Left ventricle myocardium inferior (tissue), 1 donor: ENCODE data around the gene IP6K3. TPM values are rescaled to one million over a fixed set of nuclear protein-coding genes. Genes with fewer than 3 reads are reported as not detected.

Experiments
- DNase-seq: peaks from one replicate; pipeline ENCODE4 v3.0.0-alpha.2; 2020
- H3K27ac ChIP-seq: fragments of 200-600 bp; replicated peaks from 2 replicates; pipeline ENCODE4 v1.8.0; 2021
- H3K27me3 ChIP-seq: fragments of 200-600 bp; 2 replicates; pipeline ENCODE4 v1.8.0; 2021; ENCODE audit warnings: low read depth
- H3K36me3 ChIP-seq: fragments of 200-600 bp; 2 replicates; pipeline ENCODE4 v1.8.0; 2021
- H3K4me1 ChIP-seq: fragments of 200-600 bp; 2 replicates; pipeline ENCODE4 v1.8.0; 2021
- H3K4me3 ChIP-seq: fragments of 200-600 bp; 2 replicates; pipeline ENCODE4 v1.8.0; 2021; ENCODE audit warnings: mild to moderate bottlenecking, moderate library complexity
- H3K9me3 ChIP-seq: fragments of 200-600 bp; replicated peaks from 2 replicates; pipeline ENCODE4 v1.8.0; 2021
- CTCF ChIP-seq: fragments of 200-600 bp; IDR thresholded peaks from 2 replicates; pipeline ENCODE4 v1.8.0; 2021; ENCODE audit warnings: antibody characterized with exemption, mild to moderate bottlenecking, borderline replicate concordance
- intact Hi-C: fragments of 100-400 bp; cut with micrococcal nuclease; formaldehyde crosslinking; loops from one replicate; pipeline ENCODE4 v1.11.0; 2022
- total RNA-seq: library from RNA; stranded (reverse); fragmentation: NEBNext Ultra II Directional; extraction: Animal tissue kit (Norgen Biotek cat#: 25700); gene quantifications from one replicate; pipeline ENCODE4 v1.2.1, GENCODE V29; 2021
- donor health status: DM: no; HTN: yes; CAD: no; lungs with severe emphysema.

Gene IP6K3
- total RNA-seq, 1 donor from 2014 or later, result 42.0 TPM

DNA sequence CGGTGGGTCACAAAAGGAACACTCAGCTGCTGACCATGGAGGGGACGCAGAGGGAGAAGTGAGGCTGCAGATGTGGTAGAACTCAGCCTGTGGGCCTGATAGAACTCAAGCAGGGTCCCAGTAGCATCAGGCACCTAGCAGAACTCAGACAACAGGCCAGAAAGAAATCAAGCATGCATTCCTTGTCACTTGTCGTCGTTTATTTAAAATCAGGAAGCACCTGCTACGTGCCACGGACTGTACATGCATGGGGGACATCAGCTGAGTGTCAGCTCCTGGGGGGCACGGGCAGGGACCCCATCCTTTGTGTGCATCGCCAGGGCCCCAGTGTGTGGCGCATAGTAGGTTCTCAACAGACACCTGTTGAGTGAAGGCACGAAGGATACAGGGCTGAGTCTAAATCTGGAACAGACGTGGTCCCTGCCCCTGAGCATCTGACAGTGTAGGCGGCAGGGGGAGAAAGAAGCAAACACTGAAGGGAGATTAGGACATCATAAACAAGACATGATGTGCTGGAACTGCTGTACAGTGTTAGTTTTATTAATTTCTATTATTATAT lies 67.7 kb downstream of the IP6K3 start:
- no peak overlapping the region for H3K4me3 ChIP-seq
- TF ChIP-seq CTCF, result no peak
- H3K36me3 ChIP-seq, result peaks cover 65% of the 10 kb centered on the region
- intact Hi-C loops, result loop anchor here (10.0 kb wide), 1 partner anchor 94 kb away; the partner anchor contains the start of gene BAK1
- no peaks in the 10 kb centered on the region for H3K4me1 ChIP-seq
- no peaks in the 10 kb centered on the region for H3K27me3 ChIP-seq
- no peak for DNase-seq
- H3K27ac ChIP-seq, result no peak overlapping the region
- no peaks in the 10 kb centered on the region for H3K9me3 ChIP-seq

- no peaks in the 10 kb centered on the region for H3K27me3 ChIP-seq
- no peak overlapping the region for H3K4me3 ChIP-seq
- H3K27ac ChIP-seq, result no peak overlapping the region
- H3K4me1 ChIP-seq, result peaks cover 1% of the 10 kb centered on the region
- intact Hi-C loops, result loop anchor here (10.0 kb wide), 1 partner anchor 94 kb away; the partner anchor contains the start of gene BAK1
- no peak for TF ChIP-seq CTCF
- H3K36me3 ChIP-seq, result peaks cover 65% of the 10 kb centered on the region
- no peaks in the 10 kb centered on the region for H3K9me3 ChIP-seq
- no peak for DNase-seq
These were observed 68.3 kb downstream of the IP6K3 start for GRCh38 chr6:33678233-33678931.

GRCh38 chr6:33677689-33678088 lies 69.0 kb downstream of the IP6K3 start:
- Histone ChIP-seq H3K4me3 (no peak overlapping the region), H3K36me3 (peaks cover 63% of the 10 kb centered on the region), H3K4me1 (peaks cover 8% of the 10 kb centered on the region), H3K27ac (no peak overlapping the region), H3K9me3 (no peaks in the 10 kb centered on the region), H3K27me3 (no peaks in the 10 kb centered on the region)
- no peak for TF ChIP-seq CTCF
- intact Hi-C loops, result loop anchor here (10.0 kb wide), 1 partner anchor 93 kb away; the partner anchor contains the start of gene BAK1
- no peak for DNase-seq

- TF ChIP-seq CTCF, result no peak
- Histone ChIP-seq H3K4me3 (no peak overlapping the region), H3K4me1 (peaks cover 11% of the 10 kb centered on the region), H3K27ac (no peak overlapping the region), H3K27me3 (no peaks in the 10 kb centered on the region), H3K36me3 (peaks cover 59% of the 10 kb centered on the region), H3K9me3 (no peaks in the 10 kb centered on the region)
- no peak for DNase-seq
- intact Hi-C loops, result loop anchor here (10.0 kb wide), 1 partner anchor 92 kb away; the partner anchor contains the start of gene BAK1
These were observed 69.5 kb downstream of the IP6K3 start for GRCh38 chr6:33677143-33677660.

GRCh38 chr6:33676416-33677142 lies 70.1 kb downstream of the IP6K3 start:
- no peak for DNase-seq
- H3K9me3 ChIP-seq, result no peaks in the 10 kb centered on the region
- no peak overlapping the region for H3K27ac ChIP-seq
- intact Hi-C loops, result loop anchor here (10.0 kb wide), 1 partner anchor 92 kb away; the partner anchor contains the start of gene BAK1
- peaks cover 11% of the 10 kb centered on the region for H3K4me1 ChIP-seq
- TF ChIP-seq CTCF, result no peak
- no peaks in the 10 kb centered on the region for H3K27me3 ChIP-seq
- no peak overlapping the region for H3K4me3 ChIP-seq
- H3K36me3 ChIP-seq, result peaks cover 54% of the 10 kb centered on the region
